Measurements from ENCODE around the gene C20orf96.
"Not testable (repeated sequence)": the region's sequence is repeated elsewhere in the genome, so short reads cannot be mapped to it uniquely, and the experiment has no call there.

Gene C20orf96

DNA sequence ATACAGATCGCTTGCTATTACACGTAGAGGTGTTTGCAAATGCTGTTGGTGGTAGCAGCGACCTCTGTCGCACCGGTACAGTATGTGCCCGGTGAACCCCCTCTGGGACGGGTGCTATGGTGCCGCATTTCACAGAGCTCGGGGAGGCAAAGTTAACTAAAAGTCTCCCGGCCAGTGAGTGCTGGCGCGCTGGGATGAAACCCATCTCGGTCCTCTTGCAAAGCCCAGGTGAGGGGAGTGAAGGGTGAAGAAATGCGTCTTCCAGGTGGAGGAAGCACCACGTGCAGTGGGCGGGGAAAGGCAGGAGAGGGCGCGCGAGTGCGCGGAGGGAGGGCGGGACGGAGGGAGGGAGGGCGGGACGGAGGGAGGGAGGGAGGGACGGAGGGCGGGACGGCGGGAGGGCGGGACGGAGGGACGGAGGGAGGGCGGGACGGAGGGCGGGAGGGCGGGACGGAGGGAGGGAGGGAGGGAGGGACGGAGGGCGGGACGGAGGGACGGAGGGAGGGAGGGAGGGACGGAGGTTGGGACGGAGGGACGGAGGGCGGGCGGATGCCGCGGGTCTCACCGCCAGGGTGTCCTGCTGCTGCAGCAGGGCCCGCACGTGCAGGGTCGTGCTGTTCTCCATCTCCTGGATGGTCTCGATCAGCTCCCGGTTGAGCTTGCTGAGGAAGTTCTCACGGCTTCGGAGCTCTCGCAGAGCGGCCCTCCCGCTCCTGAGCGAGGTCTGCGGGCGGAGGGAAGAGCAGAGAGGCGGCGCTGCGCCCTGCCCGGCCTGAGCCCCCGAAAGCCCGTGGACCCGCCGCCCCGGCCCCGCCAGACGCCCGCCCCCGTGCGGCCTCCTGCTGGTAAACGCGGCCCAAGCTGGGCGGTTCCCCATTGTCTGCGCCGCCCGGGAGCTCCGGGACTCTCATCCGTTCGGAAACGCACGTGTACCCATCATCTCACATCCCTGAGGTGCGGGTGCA lies 11.7 kb downstream of the C20orf96 start:
- no peak for DNase-seq

DNA sequence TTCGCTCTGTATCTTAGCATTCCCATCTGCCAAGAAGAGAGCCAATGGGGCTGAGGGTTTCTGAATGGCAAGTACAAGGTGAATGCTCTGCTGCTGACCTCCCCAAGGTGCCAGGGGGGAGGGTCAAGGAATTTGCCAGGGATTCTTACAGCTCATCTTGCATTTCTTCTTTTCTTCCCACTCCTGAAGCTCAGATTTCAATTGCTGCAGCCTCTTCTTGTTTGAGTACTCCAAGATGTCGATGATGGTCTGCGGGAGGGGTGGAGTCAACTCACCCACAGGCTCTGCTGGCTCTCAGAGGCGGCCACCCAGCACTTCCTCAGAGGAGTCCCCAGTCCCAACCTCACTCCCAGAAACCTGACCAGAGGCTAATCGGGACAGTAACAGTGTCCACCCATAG lies 12.4 kb downstream of the C20orf96 start:
- no peak for DNase-seq

DNA sequence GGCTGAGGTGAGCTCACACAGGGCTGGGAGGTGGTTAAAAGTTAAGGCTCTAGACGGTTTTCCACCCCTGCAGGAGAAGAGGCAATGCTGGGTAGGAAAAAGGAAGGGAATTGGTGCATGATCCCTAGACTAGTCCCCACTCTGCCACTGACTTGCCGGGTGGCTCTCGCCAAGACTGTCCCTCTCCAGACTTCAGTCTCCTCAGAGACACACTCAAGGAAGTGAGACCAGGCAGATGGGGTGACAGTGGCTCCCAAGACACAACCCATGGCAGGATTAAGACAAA lies 13.1 kb downstream of the C20orf96 start:
- DNase-seq: no peak

DNA sequence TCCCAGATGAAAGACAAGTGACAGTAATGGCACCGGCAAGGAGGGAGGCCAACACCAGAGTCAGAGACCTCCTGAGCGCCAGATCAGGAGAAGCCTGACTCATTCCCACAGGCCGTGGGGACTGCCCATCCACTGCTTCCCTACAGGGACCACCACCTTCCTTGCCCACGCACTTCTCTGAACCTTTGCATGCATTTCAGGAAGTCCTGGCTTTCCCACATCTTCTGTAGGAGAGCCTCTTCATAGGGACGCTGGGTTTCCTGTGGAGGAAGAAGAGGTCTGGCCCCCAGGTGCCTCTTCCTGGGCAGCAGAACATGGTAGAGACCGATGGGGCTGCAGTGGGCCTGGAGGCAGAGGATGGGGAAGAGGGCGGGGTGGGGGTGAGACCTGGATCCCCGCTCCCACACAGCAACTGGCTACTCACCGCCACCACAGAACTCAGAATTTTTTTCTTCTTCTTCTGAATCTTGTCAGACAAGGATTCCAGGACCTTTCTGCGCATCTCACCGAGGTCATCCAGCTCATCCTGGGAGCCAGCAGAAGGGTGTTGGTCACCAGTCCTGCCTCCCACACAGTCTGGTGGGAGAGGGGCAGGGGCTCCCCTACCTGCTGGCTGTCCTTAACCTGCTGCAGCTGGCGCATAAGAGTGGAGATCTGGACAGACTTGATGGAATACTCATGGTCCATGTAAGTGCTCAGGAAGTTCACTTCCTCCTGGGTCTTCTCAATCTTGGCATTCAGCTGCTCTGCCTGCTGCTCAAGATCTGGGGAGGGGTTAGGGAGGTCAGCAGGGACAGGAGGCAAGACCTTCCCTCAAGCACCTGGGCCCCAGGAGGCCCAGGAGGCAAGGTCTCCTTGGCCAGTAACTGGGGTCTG lies 13.7 kb downstream of the C20orf96 start:
- no peak for DNase-seq

DNA sequence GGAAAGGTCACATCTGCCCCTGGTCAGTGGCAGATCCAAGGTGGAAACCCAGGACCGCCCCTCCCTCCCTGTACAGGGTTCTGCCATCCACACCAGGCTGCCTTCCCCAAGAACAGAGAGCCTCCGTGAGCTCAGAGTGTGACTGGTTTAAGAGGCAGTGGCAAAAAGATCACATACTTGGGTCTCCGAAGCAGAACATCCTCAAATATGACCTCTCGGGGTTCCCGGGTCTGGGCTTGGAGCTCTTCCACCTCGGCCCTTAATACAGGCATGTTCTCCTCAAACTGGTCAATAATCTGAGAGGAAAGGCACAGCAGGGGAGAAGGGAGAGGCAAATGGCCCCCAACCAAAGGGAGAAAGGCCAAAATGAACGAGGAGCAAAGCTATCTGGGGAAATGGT lies 14.8 kb downstream of the C20orf96 start:
- DNase-seq: no peak

DNA sequence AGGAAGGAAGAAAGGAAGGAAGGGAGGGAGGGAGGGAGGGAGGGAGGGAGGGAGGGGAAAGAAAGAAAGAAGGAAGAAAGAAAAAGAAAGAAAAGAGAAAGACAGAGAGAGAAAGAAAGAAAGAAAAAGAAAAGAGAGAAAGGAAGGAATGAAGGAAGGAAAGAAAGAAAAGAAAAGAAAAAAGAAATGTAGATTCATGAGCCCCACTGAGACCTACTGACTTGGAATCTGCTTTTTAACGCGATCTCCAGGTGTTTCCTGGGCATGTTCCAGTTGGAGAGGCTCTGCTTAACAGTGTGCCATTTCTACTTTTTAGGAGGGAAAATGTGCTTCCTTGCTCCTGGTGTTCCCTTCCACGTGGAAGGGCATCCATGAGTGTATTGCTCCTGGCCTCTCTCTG lies 16.7 kb downstream of the C20orf96 start:
- no peak for DNase-seq

DNA sequence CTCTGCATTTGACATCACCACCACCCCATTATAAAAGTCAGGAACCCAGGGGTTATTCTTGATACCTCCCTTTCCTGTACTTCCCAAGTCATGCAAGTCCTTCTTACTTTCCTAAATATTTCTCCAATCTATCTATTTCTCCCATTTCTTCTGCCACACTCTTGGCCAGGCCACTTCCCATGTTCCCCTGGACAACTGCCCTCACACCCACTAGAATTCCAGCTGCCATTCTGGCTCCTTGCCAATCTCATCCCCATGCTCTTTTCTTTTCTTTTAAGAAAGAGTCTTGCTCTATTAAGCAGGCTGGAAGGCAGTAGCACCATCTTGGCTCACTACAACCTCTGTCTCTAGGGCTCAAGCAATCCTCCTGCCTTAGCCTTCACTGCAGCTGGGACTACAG lies 17.8 kb downstream of the C20orf96 start:
- DNase-seq: no peak

DNA sequence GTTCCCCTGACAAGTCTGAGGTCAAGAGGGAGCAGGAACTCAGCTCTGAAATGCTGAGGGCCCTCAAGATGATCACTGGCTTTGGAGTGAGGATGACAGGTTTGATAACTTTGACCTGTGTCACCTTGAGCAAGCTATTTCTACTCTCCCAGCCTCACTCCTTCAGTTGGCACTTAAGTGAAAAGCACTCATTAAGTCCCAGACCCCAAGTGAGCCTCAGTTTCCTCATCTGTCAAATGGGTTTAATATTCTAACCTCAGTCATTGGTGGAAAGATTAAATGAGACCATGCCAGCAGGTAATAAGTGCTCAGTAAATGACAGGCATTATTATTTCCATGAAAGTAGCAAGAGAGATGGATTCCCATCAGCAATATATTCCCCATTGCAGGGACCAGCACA lies 19.0 kb downstream of the C20orf96 start:
- no peak for DNase-seq

DNA sequence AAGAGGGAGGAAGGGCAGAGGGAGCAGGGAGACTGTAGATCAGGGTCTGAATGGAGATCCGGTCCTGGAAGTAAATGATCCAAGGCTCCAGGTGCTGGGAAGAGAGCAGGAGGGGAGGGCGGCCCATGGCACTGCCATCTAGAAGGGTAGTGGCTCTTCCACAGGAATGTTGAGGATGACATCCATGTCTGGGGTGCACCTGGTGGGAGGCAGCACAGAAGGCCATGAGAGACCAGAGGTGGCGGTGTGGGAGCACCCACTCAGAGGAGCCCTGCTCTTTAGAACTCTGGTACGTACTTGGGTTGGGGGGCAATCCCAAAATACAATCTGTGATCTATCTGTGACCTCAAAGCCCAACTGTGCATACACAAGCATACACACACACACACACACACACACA lies 19.5 kb downstream of the C20orf96 start:
- no peak for DNase-seq

DNA sequence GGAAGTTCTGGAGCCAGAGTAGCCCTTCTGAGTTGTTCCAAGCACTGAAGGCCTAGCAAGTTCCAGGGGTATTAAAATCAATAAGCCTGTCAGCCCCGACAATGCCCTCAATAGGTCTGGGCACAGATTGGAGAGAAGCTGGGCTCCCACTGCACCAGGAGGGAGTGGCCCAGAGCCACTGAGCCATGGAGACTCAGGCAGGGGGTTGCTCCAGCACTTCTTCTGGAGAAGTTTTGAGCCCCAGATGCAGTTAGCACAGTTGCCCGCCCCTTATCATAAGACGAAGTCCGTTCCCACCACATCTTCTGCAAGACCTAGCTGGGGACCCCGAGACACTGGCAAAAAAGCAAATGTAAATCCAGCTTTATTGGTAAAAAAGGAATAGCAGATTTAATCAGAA lies 20.0 kb downstream of the C20orf96 start:
- DNase-seq: no peak

DNA sequence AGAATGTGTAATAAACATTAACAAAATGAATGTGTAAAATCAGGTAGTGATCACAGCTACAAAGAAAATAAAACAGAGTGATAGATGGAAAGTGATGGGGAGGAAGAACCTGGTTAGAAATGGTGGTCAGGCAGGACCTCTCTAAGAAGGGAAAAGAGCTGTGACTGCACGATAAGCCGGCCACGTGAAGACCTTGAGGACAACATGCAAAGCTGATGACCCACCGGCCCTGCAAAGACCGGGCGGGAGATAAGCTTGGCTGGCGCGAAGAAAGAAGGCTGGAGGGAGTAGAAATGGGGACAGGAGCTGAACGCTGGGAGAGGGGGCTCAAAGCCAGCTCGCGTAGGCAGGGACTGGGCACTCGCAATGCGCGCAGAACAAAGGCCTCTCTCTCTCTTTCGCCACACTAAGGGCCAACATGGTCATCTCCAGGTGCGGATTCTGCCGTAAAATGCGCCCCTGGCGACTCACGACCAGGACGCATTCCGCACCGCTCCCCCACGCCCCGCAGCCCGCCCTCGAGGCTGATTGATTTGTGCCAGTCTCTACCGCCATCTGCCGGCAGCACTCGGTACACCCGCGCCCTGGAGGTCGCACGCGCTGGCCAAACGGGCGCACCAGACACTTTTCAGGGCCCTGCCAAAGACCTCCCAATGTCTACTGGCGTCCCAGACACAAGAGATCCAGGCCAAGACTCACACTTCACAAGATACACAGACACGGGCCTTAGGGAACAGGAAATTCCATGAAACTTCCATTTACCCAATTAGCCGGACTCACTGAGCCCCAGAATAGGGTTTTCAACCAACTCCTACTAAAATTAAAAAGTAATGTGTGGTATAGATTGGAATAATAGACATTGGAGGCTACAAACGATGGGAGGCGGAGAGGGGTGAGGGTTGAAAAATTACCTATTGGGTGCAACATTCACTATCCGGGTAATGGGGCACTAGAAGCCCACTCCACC lies 23.7 kb downstream of the C20orf96 start:
- peak; percentile 17 for DNase-seq

DNA sequence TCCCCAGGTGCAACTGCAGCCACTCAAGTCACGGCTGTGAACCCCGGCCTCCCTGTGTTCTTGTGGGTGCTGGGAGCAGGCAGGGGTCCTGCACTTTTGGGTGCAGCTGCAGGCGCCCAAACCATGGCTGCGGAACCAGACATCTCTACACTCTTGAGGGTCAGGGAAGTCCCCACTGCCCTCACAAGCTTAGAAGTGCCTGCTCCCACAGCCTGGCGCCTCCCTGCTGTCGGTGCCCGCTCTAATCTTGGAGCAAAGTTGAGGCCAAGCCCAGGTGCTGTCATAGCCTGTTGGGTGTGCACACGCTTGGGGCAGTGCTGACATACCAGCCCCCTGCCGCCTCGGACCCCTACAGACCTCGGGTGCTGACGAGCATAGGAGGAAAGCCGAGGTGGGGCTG lies 26.8 kb downstream of the C20orf96 start:
- no peak for DNase-seq

DNA sequence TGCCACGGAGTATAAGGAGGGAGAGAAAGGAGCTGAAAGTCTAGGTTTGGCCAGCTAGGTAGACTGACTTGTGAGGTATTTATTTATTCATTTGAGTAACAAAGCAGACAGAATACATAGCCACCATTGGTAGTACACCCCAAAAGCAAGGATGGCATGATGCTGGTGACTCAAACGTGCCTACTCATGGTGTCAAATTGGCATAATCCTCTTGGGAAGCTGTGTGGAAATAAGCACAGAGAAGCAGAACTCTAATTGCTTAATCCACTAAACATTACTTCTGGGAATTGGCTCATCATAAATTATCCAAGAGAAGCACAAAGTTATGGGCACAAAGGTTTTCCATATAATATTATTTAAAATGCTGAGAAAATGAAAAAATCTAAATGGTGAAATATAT lies 30.6 kb downstream of the C20orf96 start:
- DNase-seq: no peak

DNA sequence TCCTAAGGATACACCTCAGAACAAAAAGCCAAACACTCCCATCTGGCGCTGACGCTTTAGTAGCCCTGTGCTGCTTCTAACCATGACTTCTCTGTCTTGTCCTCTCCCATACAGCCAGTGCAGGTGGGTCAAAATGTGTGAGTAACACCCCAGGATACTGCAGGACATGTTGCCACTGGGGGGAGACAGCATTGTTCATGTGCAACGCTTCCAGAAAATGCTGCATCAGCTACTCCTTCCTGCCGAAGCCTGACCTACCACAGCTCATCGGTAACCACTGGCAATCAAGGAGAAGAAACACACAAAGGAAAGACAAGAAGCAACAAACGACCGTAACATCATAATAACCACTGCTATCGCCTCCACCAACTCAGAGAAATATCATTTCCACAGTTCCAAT lies 31.6 kb downstream of the C20orf96 start:
- DNase-seq: no peak

DNA sequence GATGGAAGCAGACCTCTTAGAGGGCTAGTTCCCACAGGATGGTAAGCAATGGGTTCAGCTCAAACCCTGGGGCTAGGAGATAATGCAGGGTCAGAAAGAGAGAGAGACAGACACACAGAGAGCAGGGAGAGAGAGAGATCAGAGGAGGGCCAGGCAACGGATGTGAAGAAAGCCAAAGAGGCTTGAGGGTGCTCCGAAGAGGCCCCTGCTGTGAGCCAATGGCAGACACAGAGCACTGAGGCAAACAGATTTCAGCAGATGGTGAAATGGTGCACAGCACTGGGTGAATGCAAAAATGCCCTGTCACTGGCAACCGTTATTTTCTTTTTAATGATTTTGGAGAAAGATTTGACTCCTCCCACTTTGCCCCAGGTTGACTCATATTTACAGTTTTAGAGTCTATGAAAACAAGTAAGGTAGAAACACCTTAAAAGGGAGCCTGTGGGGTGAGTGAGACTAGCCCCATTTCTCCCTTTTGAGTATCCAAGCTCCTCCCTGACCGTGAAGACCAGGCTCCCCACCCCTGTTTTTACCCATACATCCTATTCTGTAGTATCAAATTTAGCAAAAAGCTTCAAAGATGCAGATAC lies 32.2 kb downstream of the C20orf96 start:
- no peak for DNase-seq

DNA sequence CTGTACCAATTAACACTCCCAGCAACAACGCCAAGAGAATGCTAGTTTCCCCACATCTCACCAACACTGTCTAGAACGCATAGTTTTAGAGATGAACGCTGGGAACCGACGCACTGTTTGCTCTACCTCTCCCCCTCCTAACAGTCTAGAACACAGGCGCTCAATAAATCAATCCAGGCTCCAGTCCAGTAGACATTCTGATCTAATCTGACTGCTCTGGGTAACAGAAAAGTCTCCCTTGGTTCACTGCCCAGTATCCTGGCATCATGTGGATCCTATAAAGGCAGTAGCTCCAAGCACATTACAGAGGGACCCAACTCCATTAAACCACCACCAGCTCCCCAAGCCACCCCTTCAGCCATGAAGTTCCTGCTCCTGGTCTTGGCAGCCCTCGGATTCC lies 33.1 kb downstream of the C20orf96 start, which contains the start of gene DEFB132:
TSS of gene DEFB132 (plus strand) at position 306 of the 400 bp plus-strand sequence. CDS start at position 361, 55 bp downstream.
- no peak for DNase-seq

DNA sequence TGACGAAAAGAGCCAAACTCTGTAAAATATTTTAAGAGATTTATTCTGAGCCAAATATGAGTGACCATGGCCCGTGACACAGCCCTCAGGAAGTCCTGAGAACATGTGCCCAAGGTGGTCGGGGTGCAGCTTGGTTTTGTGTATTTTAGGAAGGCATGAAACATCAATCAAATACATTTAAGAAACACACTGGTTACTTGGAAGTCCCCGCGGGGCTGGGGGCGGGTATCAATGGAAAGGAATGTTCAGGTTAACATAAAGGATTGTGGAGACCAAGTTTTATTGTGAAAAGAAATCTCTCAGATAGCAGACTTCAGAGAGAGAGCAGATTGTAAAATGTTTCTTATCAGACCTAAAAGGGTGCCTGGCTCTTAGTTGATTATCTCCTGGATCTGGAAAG lies 37.1 kb downstream of the C20orf96 start:
- DNase-seq: not testable (repeated sequence)

DNA sequence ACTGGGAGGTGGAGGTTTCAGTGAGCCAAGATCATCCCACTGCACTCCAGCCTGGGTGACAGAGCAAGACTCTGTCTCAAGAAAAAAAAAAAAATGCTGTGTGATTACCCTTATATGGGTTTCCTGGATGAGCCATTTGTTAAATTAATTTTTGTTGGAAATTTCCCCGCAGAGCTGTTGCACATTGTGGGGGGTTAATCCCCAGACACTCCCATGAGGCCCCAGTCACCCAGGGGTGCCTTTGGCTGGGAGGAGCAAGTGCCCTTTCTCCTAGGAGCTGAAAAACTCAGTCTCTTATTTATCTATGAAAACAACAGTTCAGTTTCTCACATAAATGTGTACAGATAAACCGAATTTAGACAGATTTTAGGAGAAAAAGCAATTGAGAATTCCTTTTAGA lies 37.7 kb downstream of the C20orf96 start:
- no peak for DNase-seq

DNA sequence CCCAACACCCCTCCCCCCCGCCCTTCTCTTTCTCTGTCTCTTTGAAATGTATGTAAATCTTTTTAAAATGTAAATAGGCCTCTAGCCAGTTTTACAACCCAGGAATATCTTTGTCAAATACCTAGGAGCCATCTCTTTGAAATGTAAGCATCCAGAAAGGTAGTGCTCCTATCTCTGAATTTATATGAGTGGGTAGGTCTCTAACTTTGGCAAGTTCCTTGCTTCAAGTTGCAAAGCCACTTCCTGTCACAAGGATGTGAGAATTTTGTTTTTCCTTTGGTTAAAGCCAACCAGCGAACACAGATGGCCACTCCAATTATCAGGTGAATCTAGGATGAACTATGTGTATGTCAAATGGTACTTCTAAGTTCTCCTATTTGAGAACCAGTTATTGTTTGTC lies 39.2 kb downstream of the C20orf96 start:
- no peak for DNase-seq

DNA sequence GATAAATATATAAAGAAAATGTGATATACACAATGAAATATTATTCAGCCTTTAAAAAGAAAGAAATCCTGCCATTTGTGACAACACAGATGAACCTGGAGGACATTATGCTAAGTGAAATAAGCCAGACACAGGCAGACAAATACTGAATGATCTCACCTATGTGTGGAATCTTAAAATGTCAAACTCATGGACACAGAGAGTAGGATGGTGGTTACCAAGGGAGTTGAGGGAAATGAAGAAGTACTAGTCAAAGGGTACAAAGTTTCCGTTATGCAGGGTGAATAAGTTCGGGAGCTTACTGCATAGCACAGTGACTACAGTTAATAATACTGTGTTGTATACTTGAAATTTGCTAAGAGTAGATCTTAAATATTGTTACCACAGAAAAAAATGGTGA lies 47.6 kb downstream of the C20orf96 start:
- no peak for DNase-seq

DNA sequence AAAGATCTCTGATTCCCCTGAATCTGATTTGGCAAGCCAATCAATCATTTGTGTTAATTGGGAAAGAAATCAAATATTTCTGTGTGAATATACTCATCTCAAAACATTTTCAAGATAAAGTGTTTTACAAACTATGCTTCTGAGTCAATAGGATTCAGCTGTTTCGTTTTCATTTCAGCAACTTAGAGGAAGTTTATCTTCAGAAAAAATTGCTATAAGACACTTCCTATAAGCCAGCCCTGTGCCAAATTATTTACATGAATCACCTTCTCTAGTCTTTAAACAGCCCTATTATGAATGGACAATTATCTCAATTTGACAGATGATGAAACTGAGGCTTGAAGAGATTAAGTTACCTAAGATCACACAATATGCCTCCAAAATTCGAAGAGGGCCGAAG lies 52.6 kb downstream of the C20orf96 start:
- no peak for DNase-seq

DNA sequence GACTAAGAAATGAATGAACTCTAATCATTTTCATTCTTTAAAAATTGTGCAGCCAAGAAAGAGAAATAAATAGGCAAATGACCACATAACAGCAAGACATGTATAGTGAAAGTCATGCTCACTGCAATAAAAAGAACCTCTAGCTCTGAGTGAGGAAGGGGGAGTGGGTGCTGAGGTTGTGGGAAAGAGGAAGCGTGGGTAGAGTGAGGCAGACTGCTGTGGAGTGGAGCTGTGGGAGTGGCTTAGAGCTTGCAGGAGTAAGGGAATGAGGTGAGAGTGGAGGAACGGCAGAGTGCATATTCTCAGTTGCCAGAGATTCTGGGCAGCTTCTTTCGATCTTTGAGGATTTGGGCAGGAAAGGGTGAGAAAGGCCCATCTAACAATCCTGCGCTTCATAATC lies 53.1 kb downstream of the C20orf96 start:
- DNase-seq: no peak

All from NCI-H1436 treated with DMSO at 0.1 percent for 48 hours (cell line).